ENCODE results near the gene RSRC1.

DNA sequence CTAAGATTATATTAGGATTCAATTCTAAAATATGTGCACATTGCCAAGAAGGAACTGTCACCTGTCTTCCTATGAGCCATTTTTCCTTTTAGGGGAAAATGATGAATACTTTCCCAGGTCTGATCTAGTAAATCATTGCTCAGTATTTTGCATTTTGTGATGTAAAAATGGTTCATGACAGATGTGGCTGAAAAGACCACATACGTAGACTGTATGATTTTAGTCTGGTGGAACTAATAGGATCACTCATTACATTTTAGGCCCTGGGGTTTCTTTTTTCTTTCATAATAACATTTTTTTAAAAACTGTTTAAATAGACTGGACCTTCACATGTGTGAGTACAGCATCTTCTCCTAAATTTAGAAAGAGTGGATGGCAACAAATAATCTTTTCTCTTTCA, 259.4 kb downstream of the RSRC1 start:
- TF ChIP-seq, protein P1, sequence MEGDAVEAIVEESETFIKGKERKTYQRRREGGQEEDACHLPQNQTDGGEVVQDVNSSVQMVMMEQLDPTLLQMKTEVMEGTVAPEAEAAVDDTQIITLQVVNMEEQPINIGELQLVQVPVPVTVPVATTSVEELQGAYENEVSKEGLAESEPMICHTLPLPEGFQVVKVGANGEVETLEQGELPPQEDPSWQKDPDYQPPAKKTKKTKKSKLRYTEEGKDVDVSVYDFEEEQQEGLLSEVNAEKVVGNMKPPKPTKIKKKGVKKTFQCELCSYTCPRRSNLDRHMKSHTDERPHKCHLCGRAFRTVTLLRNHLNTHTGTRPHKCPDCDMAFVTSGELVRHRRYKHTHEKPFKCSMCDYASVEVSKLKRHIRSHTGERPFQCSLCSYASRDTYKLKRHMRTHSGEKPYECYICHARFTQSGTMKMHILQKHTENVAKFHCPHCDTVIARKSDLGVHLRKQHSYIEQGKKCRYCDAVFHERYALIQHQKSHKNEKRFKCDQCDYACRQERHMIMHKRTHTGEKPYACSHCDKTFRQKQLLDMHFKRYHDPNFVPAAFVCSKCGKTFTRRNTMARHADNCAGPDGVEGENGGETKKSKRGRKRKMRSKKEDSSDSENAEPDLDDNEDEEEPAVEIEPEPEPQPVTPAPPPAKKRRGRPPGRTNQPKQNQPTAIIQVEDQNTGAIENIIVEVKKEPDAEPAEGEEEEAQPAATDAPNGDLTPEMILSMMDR (IDR thresholded peaks at IDR 0.05) = no peak
- TF ChIP-seq EZH2 (IDR thresholded peaks at IDR 0.05; ENCODE audit: borderline replicate concordance, insufficient read depth, low read depth, low read length, poor library complexity, severe bottlenecking) = no peak
